GM13977 (cell line): ENCODE results near the gene PTMS.

Source experiments
- DNase-seq: peaks from one replicate; pipeline ENCODE4 v3.0.0; 2012; ENCODE audit warnings: low spot score
- in situ Hi-C: fragments of 300-500 bp; cut with MboI; formaldehyde crosslinking; loops from one replicate; pipeline ENCODE4 v1.12.0; 2022; ENCODE audit warnings: low sequenced_read_pairs, low pct_unique_long_range_greater_than_20kb, mixed read lengths, inconsistent platforms; ENCODE audit not compliant: unreplicated experiment
- TF ChIP-seq, protein P1 (sequence below): IDR thresholded peaks from 2 replicates; pipeline ENCODE4 v1.5.1; 2012; ENCODE audit warnings: mild to moderate bottlenecking, control low read depth; ENCODE audit not compliant: insufficient read depth; ENCODE audit errors: extremely low read depth, missing control alignments

The PTMS gene

DNA sequence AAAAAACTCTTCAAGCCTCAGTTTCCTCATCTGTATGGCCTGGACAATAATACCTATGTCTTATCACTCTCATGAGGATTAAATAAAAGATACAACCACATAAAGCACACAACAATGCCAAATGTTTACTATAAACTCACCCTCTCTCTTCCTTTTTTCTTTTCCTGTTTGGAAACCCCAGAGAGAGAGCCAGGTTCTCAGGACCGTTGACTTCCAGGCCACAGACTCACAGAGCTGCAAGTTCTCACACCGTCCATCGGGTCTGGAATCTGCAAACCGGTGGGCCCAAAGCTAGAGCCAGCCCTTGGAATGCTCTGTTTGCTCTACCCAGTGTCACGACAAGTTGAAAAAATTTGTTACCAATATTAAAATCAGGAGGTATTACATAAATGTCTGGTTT lies 18.6 kb downstream of the PTMS start:
- DNase-seq: no peak
- in situ Hi-C loops: no loop called here
- TF ChIP-seq, protein P1, sequence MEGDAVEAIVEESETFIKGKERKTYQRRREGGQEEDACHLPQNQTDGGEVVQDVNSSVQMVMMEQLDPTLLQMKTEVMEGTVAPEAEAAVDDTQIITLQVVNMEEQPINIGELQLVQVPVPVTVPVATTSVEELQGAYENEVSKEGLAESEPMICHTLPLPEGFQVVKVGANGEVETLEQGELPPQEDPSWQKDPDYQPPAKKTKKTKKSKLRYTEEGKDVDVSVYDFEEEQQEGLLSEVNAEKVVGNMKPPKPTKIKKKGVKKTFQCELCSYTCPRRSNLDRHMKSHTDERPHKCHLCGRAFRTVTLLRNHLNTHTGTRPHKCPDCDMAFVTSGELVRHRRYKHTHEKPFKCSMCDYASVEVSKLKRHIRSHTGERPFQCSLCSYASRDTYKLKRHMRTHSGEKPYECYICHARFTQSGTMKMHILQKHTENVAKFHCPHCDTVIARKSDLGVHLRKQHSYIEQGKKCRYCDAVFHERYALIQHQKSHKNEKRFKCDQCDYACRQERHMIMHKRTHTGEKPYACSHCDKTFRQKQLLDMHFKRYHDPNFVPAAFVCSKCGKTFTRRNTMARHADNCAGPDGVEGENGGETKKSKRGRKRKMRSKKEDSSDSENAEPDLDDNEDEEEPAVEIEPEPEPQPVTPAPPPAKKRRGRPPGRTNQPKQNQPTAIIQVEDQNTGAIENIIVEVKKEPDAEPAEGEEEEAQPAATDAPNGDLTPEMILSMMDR: no peak

DNA sequence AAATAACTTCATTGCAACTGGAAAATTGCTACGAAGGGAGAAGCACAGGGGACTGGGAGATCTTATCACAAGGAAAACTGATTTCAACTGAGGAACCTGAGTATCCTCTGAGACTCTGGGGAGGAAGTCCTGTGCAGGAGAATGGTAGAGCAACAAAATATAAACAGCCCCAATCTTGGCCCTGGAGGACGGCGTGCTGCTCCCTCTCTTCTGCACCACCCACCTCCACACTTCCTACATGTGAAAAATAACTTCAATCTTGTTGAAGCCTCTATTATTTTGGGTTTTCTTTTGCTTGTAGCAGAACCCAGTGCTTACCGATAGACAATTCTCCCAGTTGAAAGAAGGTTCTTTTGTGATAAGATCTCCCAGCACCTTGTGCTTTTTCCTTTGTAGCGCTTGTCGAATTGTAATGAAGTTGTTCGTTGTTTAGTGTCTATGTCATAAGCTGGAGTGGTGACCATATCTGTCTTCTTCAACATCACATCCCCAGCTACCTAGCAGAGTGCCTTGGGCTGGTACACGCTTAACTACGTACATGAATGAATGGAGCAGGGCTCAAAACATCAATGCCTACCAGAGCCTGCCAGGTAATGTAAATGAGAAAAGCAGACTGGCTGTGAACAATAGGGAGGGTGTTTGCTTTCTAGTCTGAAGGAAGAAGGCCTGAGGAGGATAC lies 20.4 kb downstream of the PTMS start:
- DNase-seq: no peak
- TF ChIP-seq, protein P1: no peak
- in situ Hi-C loops: no loop called here

DNA sequence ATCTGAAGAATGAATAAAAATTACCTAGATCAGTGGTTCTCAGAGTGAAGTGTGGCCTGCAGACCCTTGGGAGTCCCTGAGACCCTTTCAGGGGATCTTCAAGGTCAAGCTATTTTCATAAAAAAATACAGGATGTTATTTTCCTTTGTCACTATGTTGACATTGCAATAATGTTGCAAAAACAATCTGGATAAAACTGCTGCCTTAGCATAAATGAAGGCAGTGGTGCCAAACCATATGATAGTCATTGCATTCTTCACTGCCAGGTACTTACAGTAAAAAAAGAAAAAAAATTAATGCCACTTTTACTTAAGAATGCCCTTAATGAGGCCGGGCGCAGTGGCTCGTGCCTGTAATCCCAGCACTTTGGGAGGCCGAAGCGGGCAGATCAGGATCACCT lies 21.1 kb downstream of the PTMS start:
- in situ Hi-C loops: no loop called here
- no peak for DNase-seq

DNA sequence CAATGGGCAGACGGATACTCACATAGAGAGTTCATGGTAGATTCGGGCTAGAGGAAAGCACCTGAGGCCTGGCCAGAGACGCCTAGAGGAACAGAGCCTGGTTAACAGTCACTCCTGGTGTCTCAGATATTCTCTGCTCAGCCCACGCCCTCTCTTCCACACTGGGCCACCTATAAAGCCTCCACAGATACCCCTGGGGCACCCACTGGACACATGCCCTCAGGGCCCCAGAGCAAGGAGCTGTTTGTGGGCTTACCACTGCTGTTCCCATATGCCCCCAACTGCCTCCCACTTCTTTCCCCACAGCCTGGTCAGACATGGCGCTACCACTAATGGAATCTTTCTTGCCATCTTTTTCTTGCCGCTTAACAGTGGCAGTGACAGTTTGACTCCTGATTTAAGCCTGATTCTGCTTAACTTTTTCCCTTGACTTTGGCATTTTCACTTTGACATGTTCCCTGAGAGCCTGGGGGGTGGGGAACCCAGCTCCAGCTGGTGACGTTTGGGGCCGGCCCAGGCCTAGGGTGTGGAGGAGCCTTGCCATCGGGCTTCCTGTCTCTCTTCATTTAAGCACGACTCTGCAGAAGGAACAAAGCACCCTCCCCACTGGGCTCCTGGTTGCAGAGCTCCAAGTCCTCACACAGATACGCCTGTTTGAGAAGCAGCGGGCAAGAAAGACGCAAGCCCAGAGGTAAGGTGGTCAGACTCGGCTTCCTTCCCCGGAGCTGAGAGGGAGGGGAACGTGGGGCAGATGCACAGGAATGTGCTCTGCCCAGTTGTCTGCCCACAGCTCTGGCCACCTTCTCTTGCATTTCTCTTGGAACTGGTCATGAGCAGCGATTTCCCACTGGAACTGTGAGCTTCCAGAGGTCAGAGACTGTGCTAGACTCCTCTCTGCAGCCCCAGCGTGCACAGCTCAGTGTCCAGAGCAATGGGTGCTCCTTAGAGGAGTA lies 23.1 kb downstream of the PTMS start, which contains the start of gene CD4:
TSS of gene CD4 (plus strand) at position 557 of the 953 bp plus-strand sequence. CDS start 10,611 bp downstream, outside the sequence.
- TF ChIP-seq, protein P1: no peak
- in situ Hi-C loops: no loop called here
- DNase-seq: no peak

More for the DNA sequence above, 21.1 kb downstream of the PTMS start:
- TF ChIP-seq, protein P1: no peak

DNA sequence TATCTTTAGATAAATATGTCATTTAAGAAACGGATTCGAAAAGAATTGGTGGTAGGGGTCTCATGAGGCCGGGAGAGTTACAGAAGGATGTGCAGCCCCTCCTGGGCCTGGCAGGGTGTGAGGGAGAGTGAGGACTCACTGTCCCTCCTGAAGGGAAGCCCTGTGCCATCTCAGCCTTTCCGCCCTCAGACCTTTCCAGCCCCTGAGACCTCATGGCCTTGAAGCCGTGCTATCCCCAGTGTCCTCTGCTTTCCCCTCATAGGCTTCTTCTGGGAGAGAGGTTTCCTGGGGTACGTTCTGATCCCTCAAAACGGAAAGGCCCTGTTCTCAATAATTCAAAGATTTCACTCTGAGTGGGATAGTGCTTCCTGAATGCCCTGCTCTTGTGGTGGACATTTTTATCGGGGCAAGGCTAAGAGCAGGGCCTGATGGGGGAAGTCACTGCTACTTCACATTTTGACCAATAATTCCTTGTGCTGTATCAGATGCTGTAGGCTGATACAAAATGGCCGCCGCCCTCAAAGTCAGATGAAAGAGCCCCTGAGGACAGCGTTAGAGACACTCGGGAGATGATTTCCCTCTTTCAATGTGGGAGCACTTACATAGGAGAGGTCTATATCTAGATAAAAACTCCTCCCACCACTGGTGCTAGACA lies 24.5 kb downstream of the PTMS start:
- no peak for DNase-seq
- TF ChIP-seq, protein P1: no peak

DNA sequence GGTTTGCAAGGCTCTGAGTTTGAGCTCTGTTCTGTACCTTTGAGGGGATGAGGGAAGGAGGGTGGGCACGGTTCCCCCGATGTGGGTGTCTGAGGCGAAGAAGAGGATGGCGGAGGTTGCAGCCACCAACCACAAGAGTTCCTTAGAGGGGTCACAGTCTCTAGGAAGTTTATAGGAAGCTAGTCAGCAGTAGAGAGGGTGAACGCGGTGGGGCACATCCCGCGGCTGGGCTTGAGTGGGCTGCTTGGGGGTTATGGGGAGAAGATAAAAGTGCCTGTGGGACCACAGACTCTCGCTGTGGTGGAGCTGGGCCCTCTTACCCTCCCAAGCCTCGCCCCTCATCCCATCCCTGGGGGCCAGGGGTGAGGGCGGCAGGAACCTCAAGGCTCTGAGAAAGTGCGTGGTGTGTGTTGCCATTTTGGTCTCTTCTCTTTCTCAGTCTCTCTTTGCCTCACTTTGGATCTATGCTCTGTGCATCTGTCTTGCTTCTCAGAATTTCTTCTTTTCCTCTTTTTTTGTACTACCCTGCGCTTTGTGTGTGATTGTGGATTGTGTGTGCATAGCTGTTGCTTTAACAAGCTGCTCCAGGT lies 25.9 kb downstream of the PTMS start:
- DNase-seq: no peak

More for the DNA sequence above, 24.5 kb downstream of the PTMS start:
- in situ Hi-C loops: no loop called here

More for the DNA sequence above, 25.9 kb downstream of the PTMS start:
- in situ Hi-C loops: no loop called here
- TF ChIP-seq, protein P1: no peak
